Stimulated activated CD8-positive, alpha-beta memory T cell treated with anti-CD3 and anti-CD28 coated beads, Interleukin-7, amount 100 ng/mL, for 24 hours (primary cell): ENCODE data around the gene TMOD1.
"Not testable (repeated sequence)": the region's sequence is repeated elsewhere in the genome, so short reads cannot be mapped to it uniquely, and the experiment has no call there.

ENCODE experiments used
- DNase-seq: peaks from one replicate; pipeline ENCODE4 v3.0.0-alpha.2; 2020; ENCODE audit warnings: low read depth

Gene TMOD1

DNA sequence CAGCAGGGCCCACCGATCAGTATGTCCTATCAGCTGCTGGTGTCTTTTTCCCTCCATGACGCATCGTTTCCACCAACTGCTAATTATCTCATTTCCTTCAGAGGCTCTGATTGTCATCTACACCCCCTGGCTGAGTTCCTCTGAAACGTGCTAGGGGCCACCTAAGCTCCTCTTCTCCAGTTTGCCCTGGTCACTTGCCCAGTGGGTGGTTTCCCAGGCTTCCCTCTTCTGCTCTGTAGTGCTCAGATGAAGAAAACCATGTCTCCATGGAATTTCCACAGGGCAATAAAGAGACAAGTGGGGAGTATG lies 66.4 kb downstream of the TMOD1 start:
- DNase-seq, result no peak

GRCh38 chr9:97568461-97569275 lies 67.2 kb downstream of the TMOD1 start:
- no peak for DNase-seq

- DNase-seq, result no peak
These were observed 69.4 kb downstream of the TMOD1 start for GRCh38 chr9:97570899-97571298.

GRCh38 chr9:97571664-97572063 lies 70.2 kb downstream of the TMOD1 start:
- no peak for DNase-seq

DNA sequence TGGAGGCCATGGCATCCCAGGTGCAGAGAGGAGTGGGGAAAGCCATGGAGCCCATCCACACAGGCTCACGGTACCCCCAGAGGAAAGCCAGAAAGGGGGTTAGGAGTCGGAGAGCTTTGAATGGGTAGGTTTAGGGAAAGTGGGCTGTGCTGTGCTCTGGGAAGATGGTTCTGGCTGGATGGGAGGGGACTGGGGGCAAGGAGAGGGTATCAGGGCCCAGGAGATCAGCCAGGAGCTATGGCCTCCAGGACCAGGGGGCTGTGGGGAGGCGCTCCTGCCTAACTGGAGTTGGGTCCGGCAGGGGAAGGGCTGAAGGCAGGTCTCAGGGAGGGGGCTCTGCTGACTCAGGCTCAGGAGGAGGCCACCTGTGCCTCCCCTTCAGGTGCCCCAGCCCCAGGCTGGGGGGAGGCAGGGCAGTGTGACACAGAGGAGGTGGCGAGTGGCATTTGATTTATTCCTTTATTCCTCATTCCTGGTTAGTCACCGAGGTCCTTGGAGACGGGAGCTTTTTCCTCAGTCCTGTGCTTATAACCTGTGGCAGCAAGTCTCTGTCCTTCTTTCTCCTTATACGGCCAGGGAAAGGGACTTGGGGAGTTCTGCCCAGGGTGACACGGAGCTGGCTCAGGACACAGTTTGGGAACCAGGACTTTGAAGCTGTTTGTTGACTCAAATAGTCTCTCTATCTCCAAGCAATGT lies 70.9 kb downstream of the TMOD1 start:
- DNase-seq, result no peak

- DNase-seq, result no peak
These were observed 71.5 kb downstream of the TMOD1 start for GRCh38 chr9:97572892-97573365.

GRCh38 chr9:97573482-97574073 lies 72.1 kb downstream of the TMOD1 start:
- DNase-seq, result no peak

DNA sequence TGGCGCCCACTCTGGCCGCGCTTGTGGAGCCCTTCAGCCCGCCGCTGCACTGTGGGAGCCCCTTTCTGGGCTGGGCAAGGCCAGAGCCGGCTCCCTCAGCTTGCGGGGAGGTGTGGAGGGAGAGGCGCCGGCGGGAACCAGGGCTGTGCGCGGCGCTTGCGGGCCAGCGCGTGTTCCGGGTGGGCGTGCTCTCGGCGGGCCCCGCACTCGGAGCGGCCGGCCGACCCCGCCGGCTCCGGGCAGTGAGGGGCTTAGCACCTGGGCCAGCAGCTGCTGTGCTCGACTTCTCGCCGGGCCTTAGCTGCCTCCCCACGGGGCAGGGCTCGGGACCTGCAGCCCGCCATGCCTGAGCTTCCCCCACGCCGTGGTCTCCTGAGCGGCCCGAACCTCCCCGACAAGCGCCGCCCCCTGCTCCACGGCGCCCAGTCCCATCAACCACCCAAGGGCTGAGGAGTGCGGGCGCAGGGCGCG lies 72.7 kb downstream of the TMOD1 start:
- DNase-seq, result not testable (repeated sequence)

DNA sequence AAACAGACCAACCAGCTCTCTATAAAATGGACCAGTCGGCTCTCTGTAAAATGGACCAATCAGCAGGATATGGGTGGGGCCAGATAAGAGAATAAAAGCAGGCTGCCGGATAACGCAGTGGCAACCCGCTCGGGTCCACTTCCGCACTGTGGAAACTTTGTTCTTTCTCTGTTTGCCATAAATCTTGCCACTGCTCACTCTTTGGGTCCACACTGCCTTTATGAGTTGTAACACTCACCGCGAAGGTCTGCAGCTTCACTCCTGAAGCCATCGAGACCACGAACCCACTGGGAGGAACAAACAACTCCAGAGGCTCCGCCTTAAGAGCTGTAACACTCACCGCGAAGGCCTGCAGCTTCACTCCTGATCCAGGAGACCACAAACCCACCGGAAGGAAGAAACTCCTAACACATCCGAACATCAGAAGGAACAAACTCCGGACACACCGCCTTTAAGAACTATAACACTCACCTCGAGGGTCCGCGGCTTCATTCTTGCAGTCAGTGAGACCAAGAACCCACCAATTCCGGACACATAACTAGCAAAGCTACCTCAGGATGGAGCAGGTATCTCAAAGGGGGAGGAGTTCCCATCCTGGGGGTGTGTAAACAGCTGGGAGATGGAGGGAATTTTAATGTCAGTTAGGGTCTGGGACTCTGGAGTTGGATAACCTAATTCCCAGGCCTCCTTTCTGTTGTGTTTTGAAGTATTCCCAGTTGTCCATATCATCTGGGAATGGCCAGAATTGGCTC lies 73.6 kb downstream of the TMOD1 start:
- DNase-seq, result not testable (repeated sequence)

- no peak for DNase-seq
These were observed 74.3 kb downstream of the TMOD1 start for GRCh38 chr9:97575673-97576200.

DNA sequence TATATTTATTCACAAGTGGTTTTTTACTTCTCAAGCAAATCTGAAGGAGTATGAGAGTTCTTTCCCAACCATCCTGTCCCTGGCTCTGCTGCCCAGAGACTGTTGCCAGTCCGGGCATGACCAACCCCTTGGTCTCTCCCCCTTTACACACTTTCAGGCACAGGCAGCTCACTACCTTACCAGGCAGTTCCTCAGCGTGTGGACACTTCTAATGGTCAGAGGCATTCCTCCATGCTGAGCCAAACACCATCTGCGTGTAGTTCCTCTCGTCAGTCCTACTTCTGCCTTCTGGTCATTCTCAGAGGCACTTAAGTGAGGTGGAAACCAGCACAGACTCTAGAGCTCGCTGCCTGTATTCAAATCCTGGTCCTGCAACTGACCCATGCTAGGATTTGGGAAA lies 75.6 kb downstream of the TMOD1 start:
- DNase-seq, result no peak

DNA sequence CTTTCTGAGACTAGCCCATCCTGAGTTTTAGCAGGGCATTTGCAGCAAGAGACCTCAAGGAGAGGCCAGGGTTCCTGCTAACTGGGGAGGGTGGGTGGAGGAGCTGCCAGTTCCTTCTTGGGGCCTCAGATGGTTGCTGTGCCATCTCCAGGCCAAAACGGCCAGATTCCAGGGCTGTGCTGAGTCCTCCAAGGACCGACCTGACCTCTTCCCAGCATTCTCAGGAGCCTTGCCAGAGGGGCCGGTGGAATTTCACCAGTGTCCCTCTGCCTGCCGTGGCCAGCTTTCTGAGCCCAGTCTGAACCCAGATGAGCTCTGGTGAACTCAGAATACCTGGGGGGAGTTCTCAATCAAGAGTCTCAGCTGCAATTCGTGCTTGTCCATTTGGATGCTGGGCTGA lies 77.4 kb downstream of the TMOD1 start:
- no peak for DNase-seq

- DNase-seq, result no peak
These were observed 78.4 kb downstream of the TMOD1 start for GRCh38 chr9:97579914-97580313.

DNA sequence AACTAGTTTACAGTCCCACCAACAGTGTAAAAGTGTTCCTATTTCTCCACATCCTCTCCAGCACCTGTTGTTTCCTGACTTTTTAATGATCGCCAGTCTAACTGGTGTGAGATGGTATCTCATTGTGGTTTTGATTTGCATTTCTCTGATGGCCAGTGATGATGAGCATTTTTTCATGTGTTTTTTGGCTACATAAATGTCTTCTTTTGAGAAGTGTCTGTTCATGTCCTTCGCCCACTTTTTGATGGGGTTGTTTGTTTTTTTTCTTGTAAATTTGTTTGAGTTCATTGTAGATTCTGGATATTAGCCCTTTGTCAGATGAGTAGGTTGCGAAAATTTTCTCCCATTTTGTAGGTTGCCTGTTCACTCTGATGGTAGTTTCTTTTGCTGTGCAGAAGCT lies 80.1 kb downstream of the TMOD1 start:
- DNase-seq, result not testable (repeated sequence)

- not testable (repeated sequence) for DNase-seq
These were observed 83.3 kb downstream of the TMOD1 start for GRCh38 chr9:97584778-97585177.

DNA sequence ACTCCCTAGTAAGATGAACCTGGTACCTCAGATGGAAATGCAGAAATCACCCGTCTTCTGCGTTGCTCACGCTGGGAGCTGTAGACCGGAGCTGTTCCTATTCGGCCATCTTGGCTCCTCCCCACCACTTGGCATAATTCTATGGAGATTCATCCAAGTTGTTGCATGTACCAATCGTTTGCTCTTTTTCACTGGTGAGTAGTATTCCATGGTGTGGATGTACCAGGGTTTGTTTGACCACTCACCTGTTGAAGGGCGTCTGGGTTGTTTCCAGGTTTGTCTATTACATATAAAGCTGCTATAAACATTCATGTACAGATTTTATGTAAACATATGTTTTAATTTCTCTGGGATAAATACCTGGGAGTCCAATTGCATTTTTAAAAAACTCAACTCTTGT lies 85.4 kb downstream of the TMOD1 start:
- DNase-seq, result not testable (repeated sequence)

GRCh38 chr9:97591535-97591934 lies 90.1 kb downstream of the TMOD1 start:
- no peak for DNase-seq

DNA sequence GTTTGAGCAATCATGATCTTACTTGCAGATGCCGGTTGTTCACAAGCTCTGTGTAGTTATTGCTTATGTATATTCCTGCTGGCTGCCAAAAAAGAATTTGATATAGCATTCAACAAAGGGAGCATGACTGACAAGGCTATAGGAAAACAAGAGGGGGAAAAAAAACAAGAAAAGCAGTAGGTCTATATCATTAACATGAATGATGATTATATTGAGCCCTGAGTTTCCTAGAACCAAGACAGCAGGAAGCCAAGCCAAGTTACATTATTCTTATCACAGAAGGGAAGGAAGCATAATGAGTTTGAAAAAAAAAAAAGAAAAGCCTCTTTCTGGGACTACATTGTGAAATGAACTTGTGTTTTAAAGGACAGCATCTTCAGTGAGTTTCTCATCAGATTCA lies 90.7 kb downstream of the TMOD1 start:
- DNase-seq, result no peak

- DNase-seq, result no peak
These were observed 92.5 kb downstream of the TMOD1 start for GRCh38 chr9:97593960-97594359.

DNA sequence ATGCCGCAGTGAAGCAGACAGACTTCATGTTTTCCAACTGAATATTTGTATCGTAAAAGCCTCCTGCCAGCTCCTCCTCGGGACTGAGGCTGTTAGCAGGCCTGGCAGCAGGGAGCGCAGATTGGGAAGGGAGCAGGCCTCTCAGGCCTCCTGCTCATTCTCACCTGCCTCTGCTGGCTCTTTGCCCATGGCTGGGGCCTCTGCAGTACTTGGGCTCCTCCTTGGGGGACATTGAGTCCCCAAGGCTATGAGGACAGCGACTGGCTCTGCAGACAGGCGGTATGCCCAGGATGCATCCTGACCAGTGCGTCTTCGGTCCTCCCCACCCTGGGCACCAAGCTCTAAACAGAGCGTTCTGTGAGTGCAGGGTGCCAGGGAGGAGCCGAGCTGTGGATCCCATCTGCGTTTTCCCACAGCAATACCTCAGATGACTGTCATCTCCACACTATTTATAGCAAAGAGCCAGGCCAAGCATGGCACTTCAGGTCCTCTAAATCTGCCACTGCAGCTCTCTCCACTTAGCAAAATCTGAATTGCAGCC lies 93.0 kb downstream of the TMOD1 start:
- DNase-seq, result no peak

DNA sequence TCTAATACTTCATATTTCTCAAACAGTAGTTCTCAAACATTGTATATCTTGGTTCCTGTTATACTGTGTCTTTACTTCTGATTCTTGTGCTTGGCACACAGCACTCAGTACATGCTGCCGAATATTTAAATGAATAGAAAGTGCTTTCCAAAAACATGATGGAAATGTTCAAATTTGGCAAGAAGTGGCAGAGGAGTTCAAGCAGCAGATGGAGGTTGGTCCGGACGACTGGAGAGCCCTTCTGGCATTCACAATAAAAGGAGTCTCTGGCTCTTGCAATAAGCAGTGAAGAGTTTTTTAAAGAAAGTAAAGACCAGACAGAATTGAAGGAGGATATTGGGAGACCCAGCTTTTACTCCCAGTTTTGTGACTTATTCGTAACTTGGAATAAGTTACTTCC lies 95.4 kb downstream of the TMOD1 start:
- no peak for DNase-seq
